SK-N-SH treated with all-trans-retinoic acid at 6 μM for 48 hours (cell line): ENCODE results near the gene ADGRB2.

ENCODE experiments used
- BACH2 ChIP-seq: fragments of 250-450 bp; sonication (Bioruptor Pico); IDR thresholded peaks from 2 replicates; pipeline ENCODE4 v1.9.0; 2021; ENCODE audit warnings: mild to moderate bottlenecking, borderline replicate concordance
- CSDC2 ChIP-seq: fragments of 250-450 bp; sonication (Bioruptor Pico); IDR thresholded peaks from 2 replicates; pipeline ENCODE4 v1.5.0; 2020; ENCODE audit warnings: mild to moderate bottlenecking, moderate library complexity
- OSR1 ChIP-seq: fragments of 250-450 bp; sonication (Bioruptor Pico); IDR thresholded peaks from 2 replicates; pipeline ENCODE4 v1.8.0; 2022; ENCODE audit warnings: moderate library complexity, mild to moderate bottlenecking, inconsistent platforms
- ZFP30 ChIP-seq: fragments of 450-650 bp; formaldehyde crosslinking; IDR thresholded peaks from 2 replicates; pipeline ENCODE4 v1.5.0; 2022; ENCODE audit warnings: mild to moderate bottlenecking, moderate library complexity
- ZNF565 ChIP-seq: fragments of 450-650 bp; formaldehyde crosslinking; conservative IDR thresholded peaks from 2 replicates; pipeline ENCODE4 v1.5.0; 2020; ENCODE audit warnings: low read depth, mild to moderate bottlenecking, moderate library complexity
- ZNF8 ChIP-seq: fragments of 450-650 bp; formaldehyde crosslinking; IDR thresholded peaks from 2 replicates; pipeline ENCODE4 v1.5.0; 2020; ENCODE audit warnings: mild to moderate bottlenecking, moderate library complexity
- TF ChIP-seq, protein P1 (sequence below): fragments of 250-450 bp; sonication (Bioruptor Pico); IDR thresholded peaks from 2 replicates; pipeline ENCODE4 v1.8.0; 2020; ENCODE audit warnings: mild to moderate bottlenecking, moderate library complexity, borderline replicate concordance

DNA sequence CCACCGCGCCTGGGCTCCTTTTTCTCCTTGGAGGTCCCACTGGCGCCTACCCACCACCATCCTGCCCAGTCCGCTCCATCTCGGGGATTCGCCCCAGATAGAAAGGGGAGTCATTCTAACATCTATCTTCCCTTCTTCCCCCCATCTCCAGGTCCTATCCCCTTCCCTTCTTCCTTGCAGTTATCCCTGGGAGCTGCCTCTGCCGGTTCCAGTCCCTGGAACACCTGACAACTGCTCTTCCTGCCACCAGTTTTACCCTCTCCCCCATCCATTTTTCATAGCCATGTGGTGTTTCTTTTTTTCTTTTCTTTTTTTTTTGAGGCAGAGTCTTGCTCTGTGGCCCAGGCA lies 48.3 kb downstream of the ADGRB2 start:
- TF ChIP-seq ZFP30 (no peak), ZNF8 (CRISPR knock-in tag) (no peak), BACH2 (CRISPR knock-in tag) (no peak), ZNF565 (CRISPR knock-in tag) (no peak), OSR1 (CRISPR knock-in tag) (no peak), CSDC2 (CRISPR knock-in tag) (no peak)
- TF ChIP-seq, protein P1, sequence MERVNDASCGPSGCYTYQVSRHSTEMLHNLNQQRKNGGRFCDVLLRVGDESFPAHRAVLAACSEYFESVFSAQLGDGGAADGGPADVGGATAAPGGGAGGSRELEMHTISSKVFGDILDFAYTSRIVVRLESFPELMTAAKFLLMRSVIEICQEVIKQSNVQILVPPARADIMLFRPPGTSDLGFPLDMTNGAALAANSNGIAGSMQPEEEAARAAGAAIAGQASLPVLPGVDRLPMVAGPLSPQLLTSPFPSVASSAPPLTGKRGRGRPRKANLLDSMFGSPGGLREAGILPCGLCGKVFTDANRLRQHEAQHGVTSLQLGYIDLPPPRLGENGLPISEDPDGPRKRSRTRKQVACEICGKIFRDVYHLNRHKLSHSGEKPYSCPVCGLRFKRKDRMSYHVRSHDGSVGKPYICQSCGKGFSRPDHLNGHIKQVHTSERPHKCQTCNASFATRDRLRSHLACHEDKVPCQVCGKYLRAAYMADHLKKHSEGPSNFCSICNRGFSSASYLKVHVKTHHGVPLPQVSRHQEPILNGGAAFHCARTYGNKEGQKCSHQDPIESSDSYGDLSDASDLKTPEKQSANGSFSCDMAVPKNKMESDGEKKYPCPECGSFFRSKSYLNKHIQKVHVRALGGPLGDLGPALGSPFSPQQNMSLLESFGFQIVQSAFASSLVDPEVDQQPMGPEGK (CRISPR knock-in tag) = no peak
